ENCODE data around the gene IFT88.
A peak's percentile ranks its signal among the peaks of the same experiment; 100 is the strongest.

IFT88 gene

GRCh38 chr13:20652946-20653345 is 86.0 kb downstream of the IFT88 start:
- no peaks in the 10 kb centered on the region for H3K9me3 ChIP-seq (ENCODE audit: control insufficient read depth, insufficient read depth, low read depth, low read length)
- no peaks in the 10 kb centered on the region for H3K36me3 ChIP-seq (ENCODE audit: control insufficient read depth in 2 of 2, insufficient read depth in 1 of 2, low read length in 2 of 2)
- H3K27ac ChIP-seq (ENCODE audit: extremely low read depth, low read depth, low read length) = no peak overlapping the region
- ChIA-PET POLR2A (no interaction called here), CTCF (no interaction called here)
- H3K4me1 ChIP-seq (ENCODE audit: control insufficient read depth, insufficient read depth, low read length) = no peaks in the 10 kb centered on the region
- no peak overlapping the region for H3K4me3 ChIP-seq (ENCODE audit: low read depth, low read length)
- no peak for TF ChIP-seq ZNF513 (tag by site-specific recombination; IDR thresholded peaks at IDR 0.05)
- TF ChIP-seq EGR2 (tag by site-specific recombination; IDR thresholded peaks at IDR 0.05; ENCODE audit: low read depth) = peak; percentile 8; the same call in 1 of the 2 replicates

DNA sequence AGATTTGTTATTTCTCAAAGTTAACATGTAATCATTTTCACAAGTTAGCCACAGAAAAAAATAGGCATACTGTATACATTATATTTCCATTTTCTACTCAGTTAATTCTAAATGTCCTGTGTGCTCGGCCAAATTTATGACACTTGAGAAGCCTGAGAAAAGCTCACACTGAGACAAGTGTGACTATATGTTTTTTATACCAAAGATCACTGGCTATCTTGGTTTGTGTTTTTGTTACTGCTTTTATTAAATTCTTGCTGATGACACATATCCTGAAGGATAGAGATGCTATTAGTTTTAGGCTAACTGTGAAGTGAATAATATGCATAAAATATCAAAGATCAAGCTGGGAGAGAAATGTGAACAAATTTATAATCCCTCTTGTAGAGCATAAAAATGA is 87.2 kb downstream of the IFT88 start:
- TF ChIP-seq ZNF202 (tag by site-specific recombination; IDR thresholded peaks at IDR 0.05; ENCODE audit: borderline replicate concordance) = no peak
- no peak for TF ChIP-seq ZNF449 (tag by site-specific recombination; IDR thresholded peaks at IDR 0.05)
- TF ChIP-seq YY2 (tag by site-specific recombination; IDR thresholded peaks at IDR 0.05) = no peak
- TF ChIP-seq ZNF670 (tag by site-specific recombination; IDR thresholded peaks at IDR 0.05; ENCODE audit: low read depth) = no peak
- TF ChIP-seq, protein P1, sequence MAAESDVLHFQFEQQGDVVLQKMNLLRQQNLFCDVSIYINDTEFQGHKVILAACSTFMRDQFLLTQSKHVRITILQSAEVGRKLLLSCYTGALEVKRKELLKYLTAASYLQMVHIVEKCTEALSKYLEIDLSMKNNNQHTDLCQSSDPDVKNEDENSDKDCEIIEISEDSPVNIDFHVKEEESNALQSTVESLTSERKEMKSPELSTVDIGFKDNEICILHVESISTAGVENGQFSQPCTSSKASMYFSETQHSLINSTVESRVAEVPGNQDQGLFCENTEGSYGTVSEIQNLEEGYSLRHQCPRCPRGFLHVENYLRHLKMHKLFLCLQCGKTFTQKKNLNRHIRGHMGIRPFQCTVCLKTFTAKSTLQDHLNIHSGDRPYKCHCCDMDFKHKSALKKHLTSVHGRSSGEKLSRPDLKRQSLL (tag by site-specific recombination; IDR thresholded peaks at IDR 0.05) = no peak
- TF ChIP-seq ZNF24 (tag by site-specific recombination; IDR thresholded peaks at IDR 0.05) = no peak
- no peak for TF ChIP-seq ZFP69B (tag by site-specific recombination; IDR thresholded peaks at IDR 0.05)
- TF ChIP-seq ZSCAN30 (tag by site-specific recombination; IDR thresholded peaks at IDR 0.05) = no peak
- no peak for TF ChIP-seq KLF7 (tag by site-specific recombination; IDR thresholded peaks at IDR 0.05; ENCODE audit: borderline replicate concordance)
- no peak for TF ChIP-seq ZNF266 (tag by site-specific recombination; IDR thresholded peaks at IDR 0.05; ENCODE audit: low read depth)
- TF ChIP-seq ZNF610 (tag by site-specific recombination; IDR thresholded peaks at IDR 0.05; ENCODE audit: borderline replicate concordance) = no peak
- no peak for TF ChIP-seq ZNF777 (tag by site-specific recombination; IDR thresholded peaks at IDR 0.05; ENCODE audit: borderline replicate concordance)
- POLR2A ChIA-PET = no interaction called here
- peaks cover 0 to 4% of the 10 kb centered on the region in 2 experiments; a peak in 1 of 3 replicates for H3K36me3 ChIP-seq (ENCODE audit: control insufficient read depth in 2 of 2, insufficient read depth in 1 of 2, low read length in 2 of 2)
- no peak overlapping the region for H3K4me3 ChIP-seq (ENCODE audit: low read depth, low read length)
- no peak overlapping the region for H3K27ac ChIP-seq (ENCODE audit: extremely low read depth, low read depth, low read length)
- H3K4me1 ChIP-seq (ENCODE audit: control insufficient read depth, insufficient read depth, low read length) = no peaks in the 10 kb centered on the region
- H3K9me3 ChIP-seq (ENCODE audit: control insufficient read depth, insufficient read depth, low read depth, low read length) = no peaks in the 10 kb centered on the region
- CTCF ChIA-PET = interaction anchor here (0.5 kb wide), 1 partner anchor 36 kb away, joined by 4 read pairs; no protein-coding TSS in a partner anchor

GRCh38 chr13:20658451-20659040 is 91.6 kb downstream of the IFT88 start:
- CTCF ChIA-PET = no interaction called here
- peaks cover 0 to 9% of the 10 kb centered on the region in 2 experiments; a peak in 1 of 3 replicates for H3K36me3 ChIP-seq (ENCODE audit: control insufficient read depth in 2 of 2, insufficient read depth in 1 of 2, low read length in 2 of 2)
- no peak overlapping the region for H3K4me3 ChIP-seq (ENCODE audit: low read depth, low read length)
- H3K4me1 ChIP-seq (ENCODE audit: control insufficient read depth, insufficient read depth, low read length) = no peaks in the 10 kb centered on the region
- POLR2A ChIA-PET = no interaction called here
- H3K9me3 ChIP-seq (ENCODE audit: control insufficient read depth, insufficient read depth, low read depth, low read length) = no peaks in the 10 kb centered on the region
- H3K27ac ChIP-seq (ENCODE audit: extremely low read depth, low read depth, low read length) = no peak overlapping the region
- TF ChIP-seq ZNF558 (tag by site-specific recombination; IDR thresholded peaks at IDR 0.05) = no peak
- TF ChIP-seq ZNF211 (tag by site-specific recombination; IDR thresholded peaks at IDR 0.05; ENCODE audit: low read depth) = no peak
- no peak for TF ChIP-seq ZNF664 (tag by site-specific recombination; IDR thresholded peaks at IDR 0.05)
- TF ChIP-seq, protein P2, sequence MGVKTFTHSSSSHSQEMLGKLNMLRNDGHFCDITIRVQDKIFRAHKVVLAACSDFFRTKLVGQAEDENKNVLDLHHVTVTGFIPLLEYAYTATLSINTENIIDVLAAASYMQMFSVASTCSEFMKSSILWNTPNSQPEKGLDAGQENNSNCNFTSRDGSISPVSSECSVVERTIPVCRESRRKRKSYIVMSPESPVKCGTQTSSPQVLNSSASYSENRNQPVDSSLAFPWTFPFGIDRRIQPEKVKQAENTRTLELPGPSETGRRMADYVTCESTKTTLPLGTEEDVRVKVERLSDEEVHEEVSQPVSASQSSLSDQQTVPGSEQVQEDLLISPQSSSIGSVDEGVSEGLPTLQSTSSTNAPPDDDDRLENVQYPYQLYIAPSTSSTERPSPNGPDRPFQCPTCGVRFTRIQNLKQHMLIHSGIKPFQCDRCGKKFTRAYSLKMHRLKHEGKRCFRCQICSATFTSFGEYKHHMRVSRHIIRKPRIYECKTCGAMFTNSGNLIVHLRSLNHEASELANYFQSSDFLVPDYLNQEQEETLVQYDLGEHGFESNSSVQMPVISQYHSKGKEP (tag by site-specific recombination; IDR thresholded peaks at IDR 0.05) = no peak
- TF ChIP-seq ZBTB17 (tag by site-specific recombination; IDR thresholded peaks at IDR 0.05) = no peak
- TF ChIP-seq ZNF449 (tag by site-specific recombination; IDR thresholded peaks at IDR 0.05) = no peak
- no peak for TF ChIP-seq SP3 (tag by site-specific recombination; IDR thresholded peaks at IDR 0.05)
- no peak for TF ChIP-seq ZSCAN16 (tag by site-specific recombination; IDR thresholded peaks at IDR 0.05)
